Ovary (tissue), 9 donors: ENCODE results near the gene ELP4. TPM values are rescaled to one million over a fixed set of nuclear protein-coding genes. Genes with fewer than 3 reads are reported as not detected.

Experiments
- DNase-seq, 5 donors: peaks; one replicate each; pipeline ENCODE4 v3.0.0-alpha.2; 2019 to 2020
- H3K27ac ChIP-seq, 2 donors: fragments of 200-600 bp; one replicate each; pipeline versions ENCODE4 v1.5.1 to v1.8.0; 2019 to 2022
- H3K27me3 ChIP-seq: fragments of 200-600 bp; one replicate; pipeline ENCODE4 v1.8.0; 2022
- H3K36me3 ChIP-seq: fragments of 200-600 bp; sonication (generic); one replicate; pipeline ENCODE4 v1.5.1; 2019
- H3K4me1 ChIP-seq: one replicate; pipeline ENCODE4 v1.8.1; 2013; ENCODE audit warnings: mild to moderate bottlenecking, moderate library complexity; ENCODE audit not compliant: insufficient read depth
- H3K4me3 ChIP-seq: fragments of 200-600 bp; sonication (generic); one replicate; pipeline ENCODE4 v1.5.1; 2017
- H3K9me3 ChIP-seq, 2 donors: fragments of 200-600 bp in 1 of 2; sonication (generic) in 1 of 2; one replicate each; pipeline versions ENCODE4 v1.5.1 to v1.8.1; 2013 to 2019; ENCODE audit warnings: mild to moderate bottlenecking in 1 of 2, moderate library complexity in 1 of 2
- EP300 ChIP-seq: sonication (generic); formaldehyde crosslinking; IDR thresholded peaks from one replicate; pipeline ENCODE4 v1.6.1; 2017; ENCODE audit warnings: antibody characterized with exemption
- POLR2A ChIP-seq: fragments of 450-650 bp; IDR thresholded peaks from one replicate; pipeline ENCODE4 v1.6.1; 2017; ENCODE audit warnings: antibody characterized with exemption, mild to moderate bottlenecking, moderate library complexity
- WGBS, 3 donors: extraction: QIAGEN DNeasy Blood & Tissue Kit in 1 of 3; methylation state at CpG; one replicate each; pipeline versions ENCODE4 v1.1.5 to v1.1.7; 2013 to 2017; 5-methylcytosine and 5-hydroxymethylcytosine counted together
- intact Hi-C, 4 donors: fragments of 100-400 bp; cut with DNase I; formaldehyde crosslinking; loops; one replicate each; pipeline versions ENCODE4 v1.11.0 to v1.15.1; 2022 to 2023
- polyA plus RNA-seq, 2 donors: library from polyadenylated mRNA; stranded (reverse); fragments of 200-250 nt in 1 of 2; fragments of 350-450 nt in 1 of 2; fragmentation: Illumina TruSeq in 1 of 2; extraction: RNeasy Lipid Tissue Mini Kit (QIAGEN cat#74804) in 1 of 2; gene quantifications; one replicate each; pipeline ENCODE4 v1.2.3, GENCODE V29; 2013 to 2014
- total RNA-seq, 7 donors: library from RNA; depleted of rRNA in 2 of 7; stranded (reverse); fragments of >200 nt in 2 of 7; fragmentation: NEBNext Ultra II Directional in 3 of 7; extraction: Animal tissue kit (Norgen Biotek cat#: 25700) in 3 of 7; gene quantifications; one replicate each; pipeline versions ENCODE4 v1.1.0 to v1.2.4, GENCODE V29; 2016 to 2023
- TF ChIP-seq, protein P1 (sequence below), 3 donors: fragments of 450-650 bp in 2 of 3; fragments of 200-600 bp in 1 of 3; IDR thresholded peaks; one replicate each; pipeline versions ENCODE4 v1.5.1 to v1.8.0; 2016 to 2022; ENCODE audit warnings: antibody characterized with exemption in 3 of 3, mild to moderate bottlenecking in 1 of 3
- donor health status: DM: no; HTN: no; CAD: no; lungs with moderate emphysema.
- donor health status: DM: no; HTN: no; CAD: no.
- donor health status: Bipolar disorder and iron deficiency.
- donor health status: DM: yes; HTN: yes; CAD: no.
- donor health status: DM: no; HTN: no; CAD: no.
- donor health status: DM: yes; HTN: yes; CAD: no.

Gene ELP4
- total and polyA plus RNA-seq, 9 donors: 9.7 to 25.8 (median 13.8) TPM

- H3K36me3 ChIP-seq: no peaks in the 10 kb centered on the region
- H3K27ac ChIP-seq: no peak overlapping the region
- no peaks in the 10 kb centered on the region for H3K9me3 ChIP-seq
- intact Hi-C loops: no loop called here
- H3K27me3 ChIP-seq: no peaks in the 10 kb centered on the region
- TF ChIP-seq, protein P1, sequence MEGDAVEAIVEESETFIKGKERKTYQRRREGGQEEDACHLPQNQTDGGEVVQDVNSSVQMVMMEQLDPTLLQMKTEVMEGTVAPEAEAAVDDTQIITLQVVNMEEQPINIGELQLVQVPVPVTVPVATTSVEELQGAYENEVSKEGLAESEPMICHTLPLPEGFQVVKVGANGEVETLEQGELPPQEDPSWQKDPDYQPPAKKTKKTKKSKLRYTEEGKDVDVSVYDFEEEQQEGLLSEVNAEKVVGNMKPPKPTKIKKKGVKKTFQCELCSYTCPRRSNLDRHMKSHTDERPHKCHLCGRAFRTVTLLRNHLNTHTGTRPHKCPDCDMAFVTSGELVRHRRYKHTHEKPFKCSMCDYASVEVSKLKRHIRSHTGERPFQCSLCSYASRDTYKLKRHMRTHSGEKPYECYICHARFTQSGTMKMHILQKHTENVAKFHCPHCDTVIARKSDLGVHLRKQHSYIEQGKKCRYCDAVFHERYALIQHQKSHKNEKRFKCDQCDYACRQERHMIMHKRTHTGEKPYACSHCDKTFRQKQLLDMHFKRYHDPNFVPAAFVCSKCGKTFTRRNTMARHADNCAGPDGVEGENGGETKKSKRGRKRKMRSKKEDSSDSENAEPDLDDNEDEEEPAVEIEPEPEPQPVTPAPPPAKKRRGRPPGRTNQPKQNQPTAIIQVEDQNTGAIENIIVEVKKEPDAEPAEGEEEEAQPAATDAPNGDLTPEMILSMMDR (IDR thresholded peaks at IDR 0.05): no peak
- no peak for DNase-seq
- H3K4me1 ChIP-seq: no peaks in the 10 kb centered on the region
- no peak overlapping the region for H3K4me3 ChIP-seq
- WGBS, 3 donors: 92 to 95% (median 95%) methylated on average over 3 of the region's 3 CpGs
These were observed 205.3 kb downstream of the ELP4 start for GRCh38 chr11:31714840-31715239.

DNA sequence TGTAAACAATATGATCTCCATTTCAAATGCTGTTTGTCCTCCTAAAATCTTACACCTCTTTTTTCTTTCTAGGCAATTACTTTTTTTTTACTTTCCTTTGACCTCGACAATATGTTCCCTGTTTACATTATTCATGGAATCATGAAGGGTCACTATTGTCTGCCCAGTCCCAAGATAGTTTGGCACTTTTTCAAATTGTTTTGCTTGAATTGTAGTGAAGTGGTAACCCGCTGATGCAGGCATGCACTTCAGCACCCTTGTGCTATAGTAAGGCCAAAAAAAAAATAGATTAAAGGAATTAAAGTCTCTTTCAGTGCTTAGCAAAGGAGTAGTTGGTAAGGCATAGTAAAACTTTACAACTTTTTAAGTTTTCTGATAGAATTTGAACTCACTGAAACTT is 210.7 kb downstream of the ELP4 start:
- no peaks in the 10 kb centered on the region for H3K36me3 ChIP-seq
- no peaks in the 10 kb centered on the region for H3K9me3 ChIP-seq
- no peaks in the 10 kb centered on the region for H3K4me1 ChIP-seq
- no peak for DNase-seq
- no peak overlapping the region for H3K27ac ChIP-seq
- H3K27me3 ChIP-seq: no peaks in the 10 kb centered on the region
- intact Hi-C loops: no loop called here
- TF ChIP-seq POLR2A: no peak
- TF ChIP-seq EP300: no peak
- TF ChIP-seq, protein P1 (IDR thresholded peaks at IDR 0.05): no peak
- 50 to 57% (median 51%) methylated on average over 2 of the region's 2 CpGs for WGBS, 3 donors
- no peak overlapping the region for H3K4me3 ChIP-seq

GRCh38 chr11:31720671-31721365 is 211.3 kb downstream of the ELP4 start:
- Histone ChIP-seq H3K4me3 (no peak overlapping the region), H3K9me3 (no peaks in the 10 kb centered on the region), H3K4me1 (no peaks in the 10 kb centered on the region), H3K36me3 (no peaks in the 10 kb centered on the region), H3K27me3 (no peaks in the 10 kb centered on the region), H3K27ac (no peak overlapping the region)
- WGBS, 3 donors: 81 to 92% (median 88%) methylated on average over 3 of the region's 3 CpGs
- intact Hi-C loops: no loop called here
- no peak for DNase-seq
- no peak for TF ChIP-seq POLR2A
- TF ChIP-seq, protein P1 (IDR thresholded peaks at IDR 0.05): no peak
- no peak for TF ChIP-seq EP300

GRCh38 chr11:31722754-31723153 is 213.2 kb downstream of the ELP4 start:
- Histone ChIP-seq H3K27me3 (no peaks in the 10 kb centered on the region), H3K27ac (no peak overlapping the region), H3K4me3 (no peak overlapping the region), H3K9me3 (no peaks in the 10 kb centered on the region), H3K36me3 (no peaks in the 10 kb centered on the region), H3K4me1 (no peaks in the 10 kb centered on the region)
- TF ChIP-seq POLR2A (no peak), EP300 (no peak)
- TF ChIP-seq, protein P1 (IDR thresholded peaks at IDR 0.05): no peak
- no peak for DNase-seq
- intact Hi-C loops: no loop called here
- WGBS, 3 donors: 90 to 95% (median 94%) methylated on average over 3 of the region's 3 CpGs
